ENCODE results near the gene RAB31.

GRCh38 chr18:9910071-9910470 is 202.0 kb downstream of the RAB31 start:
- TF ChIP-seq POLR2A (IDR thresholded peaks at IDR 0.05) (no peak), CTCF (IDR thresholded peaks at IDR 0.05) (no peak), EP300 (IDR thresholded peaks at IDR 0.05) (no peak)

Data from tibial nerve (tissue), 4 donors.